Measurements from ENCODE around the gene KLF16. TPM values are rescaled to one million over a fixed set of nuclear protein-coding genes. Genes with fewer than 3 reads are reported as not detected.

Gene KLF16
- total RNA-seq, 1 experiment from 2014 or later = 45.5 TPM

GRCh38 chr19:1808395-1808731 lies 55.0 kb downstream of the KLF16 start:
- no peak for DNase-seq (ENCODE audit: unreplicated experiment)
- Mint-ChIP-seq H3K4me1 (ENCODE audit: insufficient read depth, unreplicated experiment) (peaks cover 16% of the 10 kb centered on the region), H3K4me3 (ENCODE audit: unreplicated experiment) (no peak overlapping the region), H3K36me3 (ENCODE audit: insufficient read depth, unreplicated experiment) (peaks cover 15% of the 10 kb centered on the region), H3K27ac (ENCODE audit: low read depth, unreplicated experiment) (no peak overlapping the region), H3K9me3 (ENCODE audit: unreplicated experiment) (no peaks in the 10 kb centered on the region), H3K27me3 (ENCODE audit: insufficient read depth, unreplicated experiment) (no peaks in the 10 kb centered on the region)
- ChIA-PET CTCF (interaction anchor here (1.2 kb wide), 1 partner anchor 26 kb away, joined by 3 read pairs; no protein-coding TSS in a partner anchor), POLR2A (no interaction called here)
- intact Hi-C loops (cut with micrococcal nuclease) = no loop called here
- no peak for TF ChIP-seq CTCF (IDR thresholded peaks at IDR 0.05; ENCODE audit: unreplicated experiment)
- no TSS peak for BruUV-seq (replicated peaks)

- H3K4me3 Mint-ChIP-seq (ENCODE audit: unreplicated experiment) = no peak overlapping the region
- no peaks in the 10 kb centered on the region for H3K9me3 Mint-ChIP-seq (ENCODE audit: unreplicated experiment)
- no peak for TF ChIP-seq CTCF (IDR thresholded peaks at IDR 0.05; ENCODE audit: unreplicated experiment)
- intact Hi-C loops (cut with micrococcal nuclease) = no loop called here
- BruUV-seq (replicated peaks) = no TSS peak
- no peak overlapping the region for H3K27ac Mint-ChIP-seq (ENCODE audit: low read depth, unreplicated experiment)
- CTCF ChIA-PET = no interaction called here
- POLR2A ChIA-PET = no interaction called here
- H3K4me1 Mint-ChIP-seq (ENCODE audit: insufficient read depth, unreplicated experiment) = peaks cover 11% of the 10 kb centered on the region
- H3K36me3 Mint-ChIP-seq (ENCODE audit: insufficient read depth, unreplicated experiment) = peaks cover 15% of the 10 kb centered on the region
- no peak for DNase-seq (ENCODE audit: unreplicated experiment)
- no peaks in the 10 kb centered on the region for H3K27me3 Mint-ChIP-seq (ENCODE audit: insufficient read depth, unreplicated experiment)
Observed at GRCh38 chr19:1807695-1808394, 55.5 kb downstream of the KLF16 start.

- Mint-ChIP-seq H3K4me1 (ENCODE audit: insufficient read depth, unreplicated experiment) (peaks cover 5% of the 10 kb centered on the region), H3K36me3 (ENCODE audit: insufficient read depth, unreplicated experiment) (peaks cover 15% of the 10 kb centered on the region), H3K27ac (ENCODE audit: low read depth, unreplicated experiment) (no peak overlapping the region), H3K27me3 (ENCODE audit: insufficient read depth, unreplicated experiment) (no peaks in the 10 kb centered on the region), H3K4me3 (ENCODE audit: unreplicated experiment) (no peak overlapping the region), H3K9me3 (ENCODE audit: unreplicated experiment) (no peaks in the 10 kb centered on the region)
- no peak for DNase-seq (ENCODE audit: unreplicated experiment)
- TF ChIP-seq CTCF (IDR thresholded peaks at IDR 0.05; ENCODE audit: unreplicated experiment) = no peak
- intact Hi-C loops (cut with micrococcal nuclease) = no loop called here
- BruUV-seq (replicated peaks) = no TSS peak
- POLR2A ChIA-PET = no interaction called here
- CTCF ChIA-PET = interaction anchor here (0.6 kb wide), 1 partner anchor 35 kb away, joined by 3 read pairs; no protein-coding TSS in a partner anchor
Observed at GRCh38 chr19:1807030-1807694, 56.2 kb downstream of the KLF16 start.

- no TSS peak for BruUV-seq (replicated peaks)
- ChIA-PET POLR2A (no interaction called here), CTCF (interaction anchor here (0.6 kb wide), 1 partner anchor 36 kb away, joined by 3 read pairs; no protein-coding TSS in a partner anchor)
- H3K36me3 Mint-ChIP-seq (ENCODE audit: insufficient read depth, unreplicated experiment) = peaks cover 15% of the 10 kb centered on the region
- no peaks in the 10 kb centered on the region for H3K9me3 Mint-ChIP-seq (ENCODE audit: unreplicated experiment)
- peaks cover 2% of the 10 kb centered on the region for H3K4me1 Mint-ChIP-seq (ENCODE audit: insufficient read depth, unreplicated experiment)
- no peak for DNase-seq (ENCODE audit: unreplicated experiment)
- H3K27ac Mint-ChIP-seq (ENCODE audit: low read depth, unreplicated experiment) = no peak overlapping the region
- H3K27me3 Mint-ChIP-seq (ENCODE audit: insufficient read depth, unreplicated experiment) = no peaks in the 10 kb centered on the region
- TF ChIP-seq CTCF (IDR thresholded peaks at IDR 0.05; ENCODE audit: unreplicated experiment) = no peak
- H3K4me3 Mint-ChIP-seq (ENCODE audit: unreplicated experiment) = no peak overlapping the region
- intact Hi-C loops (cut with micrococcal nuclease) = no loop called here
Observed at GRCh38 chr19:1806184-1807029, 57.0 kb downstream of the KLF16 start.
